Measurements from ENCODE around the gene STAT1.
A peak's percentile ranks its signal among the peaks of the same experiment; 100 is the strongest.

The STAT1 gene

DNA sequence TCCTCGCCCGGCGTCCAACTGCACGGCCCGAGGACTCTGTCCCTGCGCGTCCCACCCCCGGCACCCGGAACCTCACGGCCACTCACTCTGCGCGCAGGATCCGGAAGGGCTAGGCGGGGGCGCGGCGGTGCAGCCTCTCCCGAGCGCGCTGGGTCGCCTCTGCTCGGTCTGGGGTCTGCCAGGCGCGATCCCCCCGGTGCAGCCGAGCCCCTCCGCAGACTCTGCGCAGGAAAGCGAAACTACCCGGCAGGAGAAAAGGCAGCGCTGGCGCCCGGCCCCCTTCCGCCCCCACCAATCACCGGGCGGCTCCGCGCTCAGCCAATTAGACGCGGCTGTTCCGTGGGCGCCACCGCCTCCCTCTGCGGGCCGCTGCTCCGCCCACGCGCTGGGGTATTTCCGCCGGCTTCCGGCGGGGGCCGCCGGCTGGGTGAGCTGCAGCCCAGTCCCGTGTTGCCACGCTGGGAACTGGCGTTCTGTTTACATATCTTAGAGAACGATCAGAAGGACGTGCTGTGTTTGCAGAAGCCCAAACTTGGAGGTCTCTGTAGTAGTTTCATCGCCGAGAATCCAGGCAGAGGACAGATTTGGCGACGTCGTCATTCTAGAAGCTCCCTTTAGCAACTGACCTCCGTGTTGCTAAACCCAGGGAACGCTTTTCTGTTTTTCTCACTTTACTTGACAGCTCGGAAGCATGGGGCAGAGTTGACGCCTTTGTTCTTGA is at the start of gene STAT1:
TSS of gene STAT1 (minus strand) at position 240 of the 721 bp plus-strand sequence. CDS start 4,168 bp downstream, outside the sequence.
- no peaks in the 10 kb centered on the region for H3K4me1 ChIP-seq (ENCODE audit: insufficient read depth, low read length)
- no peaks in the 10 kb centered on the region for H3K9me3 ChIP-seq (ENCODE audit: control insufficient read depth, insufficient read depth, low read length)

DNA sequence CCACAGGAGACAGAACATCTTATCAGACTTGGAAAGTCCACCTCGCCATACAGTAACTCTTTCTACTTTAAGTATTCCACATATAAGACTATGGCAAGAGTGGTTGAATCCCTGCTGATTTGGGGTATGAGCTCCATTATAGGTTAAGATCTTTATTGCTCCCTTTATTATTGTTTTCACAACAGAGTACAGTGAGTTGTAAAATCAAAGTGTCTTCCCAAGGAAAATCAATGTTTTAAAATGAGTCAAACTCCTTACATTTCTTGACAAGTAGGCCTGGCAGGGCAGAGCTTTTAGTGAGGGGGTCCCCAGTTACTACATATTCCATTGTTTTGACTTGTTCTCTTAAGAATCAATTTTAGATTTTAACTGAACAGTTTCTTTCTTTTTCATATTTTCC is 49.6 kb upstream of the STAT1 start:
- no peaks in the 10 kb centered on the region for H3K4me1 ChIP-seq (ENCODE audit: insufficient read depth, low read length)

More for the DNA sequence above, at the start of gene STAT1:
- Histone ChIP-seq H3K9ac (ENCODE audit: low read depth, low read length) (peak within 1 kb of the TSS; percentile 69), H3K36me3 (ENCODE audit: insufficient read depth, low read length) (no peaks in the 10 kb centered on the region)

DNA sequence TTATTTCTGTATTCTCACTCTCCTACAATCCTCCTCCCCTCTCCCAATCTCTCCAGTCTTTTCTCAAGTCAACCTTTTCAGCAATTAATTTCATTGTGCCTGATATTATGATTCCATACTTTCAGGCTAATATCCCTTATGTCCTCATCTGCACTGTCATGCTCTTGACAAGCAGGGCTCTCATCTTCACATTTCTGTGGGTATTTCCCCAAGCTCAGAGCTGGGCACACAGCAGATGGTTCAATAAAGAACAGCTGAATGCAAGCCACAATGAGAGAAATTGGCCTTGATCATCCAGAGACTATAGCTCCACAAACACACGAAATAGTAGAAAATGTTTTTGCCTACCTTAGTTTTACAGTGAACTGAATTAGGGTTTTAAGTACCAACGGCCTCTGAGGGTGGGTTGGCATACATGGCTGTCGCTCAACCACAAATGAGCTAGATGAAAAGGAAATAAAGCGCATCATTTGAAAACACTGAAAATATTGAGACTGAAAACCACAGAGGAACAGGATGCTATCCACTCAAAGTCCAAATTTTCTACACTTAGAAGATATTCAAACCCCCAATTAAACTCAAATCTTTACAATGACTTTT is 47.5 kb upstream of the STAT1 start:
- Histone ChIP-seq H3K9ac (ENCODE audit: low read depth, low read length) (no peak overlapping the region), H3K9me3 (ENCODE audit: control insufficient read depth, insufficient read depth, low read length) (no peaks in the 10 kb centered on the region), H3K36me3 (ENCODE audit: insufficient read depth, low read length) (no peaks in the 10 kb centered on the region), H3K4me1 (ENCODE audit: insufficient read depth, low read length) (no peaks in the 10 kb centered on the region)

More for the DNA sequence above, 49.6 kb upstream of the STAT1 start:
- H3K9me3 ChIP-seq (ENCODE audit: control insufficient read depth, insufficient read depth, low read length): no peaks in the 10 kb centered on the region
- H3K9ac ChIP-seq (ENCODE audit: low read depth, low read length): no peak overlapping the region
- no peaks in the 10 kb centered on the region for H3K36me3 ChIP-seq (ENCODE audit: insufficient read depth, low read length)

DNA sequence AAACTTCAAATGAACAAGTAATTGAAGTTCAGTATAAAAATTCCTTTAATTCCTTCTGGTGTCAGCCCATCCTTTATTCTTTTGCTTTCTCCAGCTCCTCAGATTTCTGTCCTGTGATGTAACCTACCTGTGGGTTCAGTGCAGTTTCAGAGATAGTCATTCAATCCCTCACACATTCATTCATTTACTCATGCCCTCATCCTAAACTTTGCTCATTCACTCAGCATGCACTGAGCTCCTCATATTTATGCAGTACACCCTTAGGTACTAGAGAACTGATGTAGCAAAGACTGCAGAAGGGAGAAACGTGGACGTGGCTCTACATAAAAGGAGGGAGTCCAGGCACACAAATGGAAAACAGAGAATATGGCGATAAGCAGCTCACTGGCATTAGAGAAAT is 45.3 kb upstream of the STAT1 start:
- Histone ChIP-seq H3K9ac (ENCODE audit: low read depth, low read length) (no peak overlapping the region), H3K4me1 (ENCODE audit: insufficient read depth, low read length) (no peaks in the 10 kb centered on the region), H3K36me3 (ENCODE audit: insufficient read depth, low read length) (no peaks in the 10 kb centered on the region), H3K9me3 (ENCODE audit: control insufficient read depth, insufficient read depth, low read length) (no peaks in the 10 kb centered on the region)

DNA sequence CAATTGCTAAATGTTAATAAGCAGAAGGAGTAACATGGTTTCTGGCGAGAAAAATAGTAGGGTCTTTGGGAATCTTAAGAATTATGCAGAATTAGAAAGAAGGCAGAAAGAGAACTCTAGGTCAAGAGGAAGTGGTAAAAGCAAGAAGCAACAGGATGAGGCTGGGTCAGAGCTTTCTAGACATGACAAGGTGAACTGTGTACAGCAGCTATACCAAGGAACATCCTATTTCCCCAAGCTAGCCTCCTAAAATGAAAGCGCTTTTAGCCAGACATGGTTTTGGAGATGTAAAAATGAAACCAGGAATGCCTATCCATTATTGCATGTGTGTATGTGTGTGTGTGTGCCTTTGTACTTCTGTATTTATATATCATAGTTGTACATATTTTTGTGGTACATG is 42.3 kb upstream of the STAT1 start:
- Histone ChIP-seq H3K9me3 (ENCODE audit: control insufficient read depth, insufficient read depth, low read length) (no peaks in the 10 kb centered on the region), H3K9ac (ENCODE audit: low read depth, low read length) (no peak overlapping the region), H3K4me1 (ENCODE audit: insufficient read depth, low read length) (no peaks in the 10 kb centered on the region), H3K36me3 (ENCODE audit: insufficient read depth, low read length) (no peaks in the 10 kb centered on the region)

DNA sequence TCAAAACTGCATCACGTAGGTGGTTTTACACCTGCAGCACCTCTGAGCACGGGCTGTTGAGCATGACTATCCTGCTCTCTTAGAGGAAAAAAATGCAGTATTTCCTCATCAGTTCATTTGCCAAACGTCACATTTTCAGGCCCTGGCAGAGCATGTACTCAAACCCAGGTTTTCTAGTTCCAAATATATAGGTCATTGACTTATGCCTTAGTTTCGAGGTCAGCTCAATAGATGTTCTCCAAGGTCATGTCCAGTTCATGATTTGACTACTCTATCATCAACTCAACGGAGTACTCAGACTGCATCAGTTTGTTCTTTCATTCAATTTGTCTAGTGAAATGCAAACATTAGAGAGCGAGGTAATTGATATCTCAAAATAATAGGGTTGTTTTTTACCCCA is 39.3 kb upstream of the STAT1 start:
- H3K9ac ChIP-seq (ENCODE audit: low read depth, low read length): no peak overlapping the region
- peaks cover 4% of the 10 kb centered on the region; the same call in 1 of the 2 replicates for H3K4me1 ChIP-seq (ENCODE audit: insufficient read depth, low read length)
- no peaks in the 10 kb centered on the region for H3K36me3 ChIP-seq (ENCODE audit: insufficient read depth, low read length)
- H3K9me3 ChIP-seq (ENCODE audit: control insufficient read depth, insufficient read depth, low read length): no peaks in the 10 kb centered on the region

DNA sequence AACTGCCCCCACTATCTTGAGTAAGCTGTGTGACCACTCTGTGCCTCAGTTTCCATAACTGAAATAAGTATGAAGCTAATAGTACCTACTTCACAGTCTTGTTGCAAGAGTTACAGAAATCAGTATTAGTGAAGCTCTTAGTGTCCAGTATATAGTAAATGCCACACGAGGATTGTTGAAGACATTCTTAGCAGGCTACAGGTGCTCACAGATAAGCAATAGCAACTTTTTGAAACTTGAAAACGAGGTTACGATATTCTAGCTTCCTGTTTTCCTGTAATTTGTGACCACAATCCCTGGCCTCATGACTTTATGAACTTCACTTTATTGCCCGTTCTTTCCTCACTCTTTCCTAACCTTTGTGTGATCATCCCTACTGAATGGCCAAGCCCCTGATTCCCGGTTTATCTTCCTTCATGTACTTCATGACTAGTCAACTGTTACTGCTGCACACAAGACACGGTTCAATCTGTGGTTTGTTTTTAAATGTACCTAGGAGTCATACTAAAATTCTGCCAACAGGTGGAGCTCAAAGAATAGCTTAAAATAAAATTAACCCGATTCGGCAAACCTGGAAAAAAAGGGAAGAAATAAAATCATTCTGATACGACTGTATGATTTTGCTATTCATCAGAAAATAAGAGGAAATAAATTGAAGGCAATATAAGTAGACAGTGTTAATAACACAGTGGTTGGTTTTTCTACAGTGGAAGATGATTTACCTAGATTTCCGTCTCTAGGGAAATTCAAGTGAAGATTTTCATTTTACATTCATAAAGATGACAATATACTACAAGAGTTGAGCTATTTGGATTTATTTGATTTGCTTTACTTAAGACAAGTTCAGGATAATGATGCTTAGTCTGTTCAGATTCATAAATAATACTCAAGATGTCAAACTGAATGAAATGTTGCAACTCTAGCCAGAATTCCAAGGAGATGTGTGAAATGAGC is 38.1 kb upstream of the STAT1 start:
- Histone ChIP-seq H3K36me3 (ENCODE audit: insufficient read depth, low read length) (no peaks in the 10 kb centered on the region), H3K9me3 (ENCODE audit: control insufficient read depth, insufficient read depth, low read length) (no peaks in the 10 kb centered on the region), H3K9ac (ENCODE audit: low read depth, low read length) (no peak overlapping the region), H3K4me1 (ENCODE audit: insufficient read depth, low read length) (peaks cover 4% of the 10 kb centered on the region; the same call in 1 of the 2 replicates)

DNA sequence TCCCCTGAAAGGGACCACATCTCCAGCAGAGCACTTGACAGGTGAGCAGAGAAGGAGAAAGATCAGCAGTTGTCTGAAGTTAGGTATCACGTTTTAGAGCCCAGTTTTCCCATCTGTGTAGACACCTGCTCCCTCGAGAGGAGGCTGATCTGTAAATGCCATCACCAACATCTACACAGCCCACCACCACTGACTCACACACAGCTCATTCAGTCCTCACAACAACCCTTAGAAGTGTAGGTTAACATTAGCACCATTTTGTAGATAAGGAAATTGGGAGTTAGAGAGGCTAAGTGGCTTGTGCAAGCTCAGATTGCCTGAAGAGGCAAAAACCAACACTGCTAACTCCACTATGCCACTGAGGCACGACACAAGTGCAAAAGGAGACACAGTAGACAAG is 37.2 kb upstream of the STAT1 start:
- no peaks in the 10 kb centered on the region for H3K9me3 ChIP-seq (ENCODE audit: control insufficient read depth, insufficient read depth, low read length)
- H3K4me1 ChIP-seq (ENCODE audit: insufficient read depth, low read length): peaks cover 4% of the 10 kb centered on the region; the same call in 1 of the 2 replicates
- no peaks in the 10 kb centered on the region for H3K36me3 ChIP-seq (ENCODE audit: insufficient read depth, low read length)
- H3K9ac ChIP-seq (ENCODE audit: low read depth, low read length): no peak overlapping the region

DNA sequence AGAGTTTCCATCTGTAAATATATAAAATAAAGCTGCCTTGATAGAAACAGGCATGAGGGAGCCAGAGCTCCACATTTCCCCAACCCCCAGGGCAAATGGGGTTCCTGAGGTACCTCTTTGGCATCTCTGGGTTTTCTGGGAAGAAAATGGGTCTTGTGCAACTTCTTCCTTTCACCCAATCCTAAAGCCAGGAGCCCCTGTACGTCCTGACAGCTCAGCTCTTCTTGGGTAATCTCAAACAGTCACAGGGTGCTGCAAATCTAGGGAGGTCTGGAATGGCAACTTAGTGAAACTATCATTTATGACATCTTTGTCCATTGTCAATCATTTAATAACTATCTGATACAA is 36.6 kb upstream of the STAT1 start:
- Histone ChIP-seq H3K9me3 (ENCODE audit: control insufficient read depth, insufficient read depth, low read length) (no peaks in the 10 kb centered on the region), H3K9ac (ENCODE audit: low read depth, low read length) (no peak overlapping the region), H3K4me1 (ENCODE audit: insufficient read depth, low read length) (peaks cover 4% of the 10 kb centered on the region; the same call in 1 of the 2 replicates), H3K36me3 (ENCODE audit: insufficient read depth, low read length) (no peaks in the 10 kb centered on the region)

DNA sequence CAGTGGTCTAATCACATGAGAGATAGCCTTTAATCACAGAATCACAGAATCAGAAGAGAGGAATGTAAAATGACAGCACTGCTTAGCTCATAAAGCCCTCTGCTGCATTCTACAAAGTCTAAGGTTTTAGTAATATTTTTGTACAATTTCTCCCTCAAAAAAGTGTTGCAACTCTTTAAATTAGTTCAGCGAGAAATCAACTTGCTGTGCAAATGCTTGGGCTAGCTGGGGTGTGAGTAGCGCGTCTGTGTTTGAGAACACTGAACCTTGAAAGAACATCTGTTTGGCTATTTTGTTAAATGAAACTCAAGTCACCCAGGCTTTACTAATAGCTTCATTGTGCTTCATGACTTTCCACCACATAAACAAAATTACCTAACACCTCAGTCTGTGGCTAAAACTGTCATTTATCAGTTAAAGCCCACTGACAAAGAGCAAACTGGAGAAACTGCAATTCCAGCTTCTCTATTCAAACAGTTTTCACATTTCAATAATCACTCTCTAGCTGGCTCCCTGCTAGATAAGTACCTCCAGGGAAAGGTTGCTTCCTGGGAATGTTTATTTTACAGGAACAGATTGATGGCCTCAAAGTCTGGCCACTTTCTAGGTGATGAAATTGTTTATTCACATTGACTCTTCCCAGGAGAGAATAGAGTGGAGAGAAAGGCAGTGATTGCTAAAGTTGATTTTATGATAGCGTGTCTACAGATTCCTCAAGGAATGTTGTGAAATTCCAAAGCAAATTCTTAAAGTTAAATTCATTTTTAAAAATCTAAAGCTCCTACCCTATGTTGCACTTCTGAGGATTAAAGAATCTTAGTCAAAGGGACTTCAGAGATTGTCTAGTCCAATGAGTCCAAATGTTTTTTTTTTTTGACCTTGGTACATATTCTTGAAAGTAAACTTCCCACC is 36.0 kb upstream of the STAT1 start:
- Histone ChIP-seq H3K9ac (ENCODE audit: low read depth, low read length) (no peak overlapping the region), H3K4me1 (ENCODE audit: insufficient read depth, low read length) (peaks cover 4% of the 10 kb centered on the region; the same call in 1 of the 2 replicates), H3K9me3 (ENCODE audit: control insufficient read depth, insufficient read depth, low read length) (no peaks in the 10 kb centered on the region), H3K36me3 (ENCODE audit: insufficient read depth, low read length) (no peaks in the 10 kb centered on the region)

DNA sequence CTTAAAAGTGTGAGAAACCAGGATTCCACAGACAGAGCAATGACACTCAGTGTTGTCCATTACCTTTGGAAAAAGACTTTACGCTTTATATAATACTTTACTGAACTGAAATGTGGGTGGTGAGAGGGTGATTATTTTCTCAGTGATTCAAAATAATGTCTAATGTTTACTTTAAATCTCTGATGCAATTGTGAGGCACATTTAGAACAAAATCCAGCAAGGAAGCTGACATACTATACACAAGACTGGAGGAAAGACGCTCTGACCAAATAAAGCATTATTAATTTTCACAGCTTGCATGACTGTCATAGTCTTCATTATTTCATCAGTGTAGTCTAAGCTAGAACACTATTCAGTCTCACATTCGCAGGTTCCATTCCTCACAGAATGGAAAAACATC is 34.1 kb upstream of the STAT1 start:
- H3K36me3 ChIP-seq (ENCODE audit: insufficient read depth, low read length): no peaks in the 10 kb centered on the region
- H3K4me1 ChIP-seq (ENCODE audit: insufficient read depth, low read length): peaks cover 4% of the 10 kb centered on the region; the same call in 1 of the 2 replicates
- no peaks in the 10 kb centered on the region for H3K9me3 ChIP-seq (ENCODE audit: control insufficient read depth, insufficient read depth, low read length)
- H3K9ac ChIP-seq (ENCODE audit: low read depth, low read length): no peak overlapping the region

DNA sequence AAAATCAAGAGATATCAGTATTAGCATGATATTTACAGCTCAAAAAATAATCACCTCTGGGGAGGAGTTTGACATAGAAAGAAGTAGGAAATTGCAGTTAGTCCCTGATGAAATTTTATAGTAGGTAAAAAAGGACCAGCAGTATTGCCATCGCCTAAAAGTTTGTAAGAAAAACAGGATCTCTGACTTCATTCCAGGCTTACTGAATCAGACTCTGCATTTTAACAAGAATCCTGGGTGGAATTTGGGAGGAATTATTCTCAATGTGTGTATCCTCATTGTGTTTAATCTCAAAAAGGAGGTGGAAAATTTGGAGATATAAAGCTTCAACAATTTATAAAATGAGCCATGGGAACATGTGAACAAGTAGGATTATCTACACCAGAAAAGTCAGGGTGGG is 31.2 kb upstream of the STAT1 start:
- Histone ChIP-seq H3K9ac (ENCODE audit: low read depth, low read length) (no peak overlapping the region), H3K9me3 (ENCODE audit: control insufficient read depth, insufficient read depth, low read length) (no peaks in the 10 kb centered on the region), H3K4me1 (ENCODE audit: insufficient read depth, low read length) (peaks cover 7% of the 10 kb centered on the region), H3K36me3 (ENCODE audit: insufficient read depth, low read length) (no peaks in the 10 kb centered on the region)

DNA sequence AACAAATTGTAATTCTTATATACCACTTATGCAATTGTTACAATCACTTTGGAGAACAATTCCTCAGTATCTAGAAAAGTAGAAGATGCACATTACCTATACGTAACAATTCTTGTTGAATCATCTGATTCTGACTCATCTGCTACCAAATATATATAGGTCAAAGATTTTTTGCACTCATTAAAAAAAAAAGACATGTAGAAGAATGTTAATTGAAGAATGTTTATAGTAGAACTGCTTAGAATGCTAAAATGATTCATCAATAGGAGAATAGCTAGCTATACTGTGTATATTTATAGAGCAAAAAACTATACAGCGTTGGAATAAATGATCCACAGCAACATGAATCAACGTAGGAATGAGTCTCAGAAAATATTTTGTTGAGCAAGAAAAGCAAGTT is 29.5 kb upstream of the STAT1 start:
- Histone ChIP-seq H3K4me1 (ENCODE audit: insufficient read depth, low read length) (peaks cover 5% of the 10 kb centered on the region), H3K9me3 (ENCODE audit: control insufficient read depth, insufficient read depth, low read length) (no peaks in the 10 kb centered on the region), H3K36me3 (ENCODE audit: insufficient read depth, low read length) (no peaks in the 10 kb centered on the region), H3K9ac (ENCODE audit: low read depth, low read length) (no peak overlapping the region)
